Measurements from ENCODE around the gene SAG. TPM values are rescaled to one million over a fixed set of nuclear protein-coding genes. Genes with fewer than 3 reads are reported as not detected.

Gene SAG
- total and polyA plus RNA-seq, 2 of the 13 experiments (the other 11 are each of a cell fraction or from before 2014, with no cell fraction given), result not detected

- Histone ChIP-seq H2AFZ (ENCODE audit: low read length) (no peak overlapping the region), H3K36me3 (replicated peaks in 1 of 2; ENCODE audit: control insufficient read depth in 1 of 2, insufficient read depth in 2 of 2, low read length in 2 of 2) (no peaks in the 10 kb centered on the region; a peak in 2 of 5 replicates), H3K9ac (ENCODE audit: insufficient read depth, low read depth, low read length) (no peak overlapping the region), H3K4me1 (ENCODE audit: insufficient read depth, low read length) (peaks cover 41% of the 10 kb centered on the region), H4K20me1 (ENCODE audit: insufficient read depth, low read length) (0 out of 2 replicates have a peak, but pooled peaks cover 3% of the 10 kb centered on the region), H3K79me2 (ENCODE audit: insufficient read depth, low read length) (peaks cover 45% of the 10 kb centered on the region), H3K9me3 (ENCODE audit: low read length) (no peaks in the 10 kb centered on the region), H3K4me2 (ENCODE audit: low read depth, low read length) (no peak overlapping the region), H3K27ac (ENCODE audit: extremely low read length, insufficient read depth, low read length) (no peak overlapping the region), H3K4me3 (replicated peaks in 1 of 3; ENCODE audit: insufficient read depth in 1 of 3, low read depth in 2 of 3, low read length in 3 of 3) (no peak overlapping the region), H3K27me3 (ENCODE audit: control insufficient read depth in 1 of 2, insufficient read depth in 2 of 2, low read length in 2 of 2) (no peaks in the 10 kb centered on the region)
- BruUV-seq (replicated peaks), result no TSS peak
- ChIA-PET CTCF (ENCODE audit: low intra/inter-chr PET ratio, low total read pairs) (no interaction called here), POLR2A (no interaction called here)
- no peak for DNase-seq (ENCODE audit: low spot score)
- ATAC-seq, result no peak
- FAIRE-seq, result no peak
- TF ChIP-seq HDAC6 (IDR thresholded peaks at IDR 0.05; ENCODE audit: low read depth, low read length) (no peak), CBX1 (IDR thresholded peaks at IDR 0.05; ENCODE audit: low read depth) (no peak), RXRA (CRISPR knock-in tag; IDR thresholded peaks at IDR 0.05) (no peak), CHD4 (IDR thresholded peaks at IDR 0.05; ENCODE audit: borderline replicate concordance, low read length) (0 out of 2 replicates have a peak, but pooled peaks have one; percentile 32), ZNF382 (CRISPR knock-in tag; IDR thresholded peaks at IDR 0.05; ENCODE audit: borderline replicate concordance) (no peak), BORCS8-MEF2B (CRISPR knock-in tag; IDR thresholded peaks at IDR 0.05) (no peak), IRF1 (CRISPR knock-in tag; IDR thresholded peaks at IDR 0.05; ENCODE audit: low read depth) (no peak), ZNF337 (CRISPR knock-in tag; IDR thresholded peaks at IDR 0.05; ENCODE audit: borderline replicate concordance, low read depth) (no peak), CEBPG (CRISPR knock-in tag; IDR thresholded peaks at IDR 0.05) (peak; percentile 46), MIER2 (CRISPR knock-in tag; IDR thresholded peaks at IDR 0.05) (no peak), ZNF629 (CRISPR knock-in tag; conservative IDR thresholded peaks at IDR 0.05) (peak; percentile 81), ZSCAN20 (CRISPR knock-in tag; IDR thresholded peaks at IDR 0.05; ENCODE audit: borderline replicate concordance) (no peak), ZNF446 (CRISPR knock-in tag; IDR thresholded peaks at IDR 0.05) (no peak), GATAD2A (CRISPR knock-in tag; IDR thresholded peaks at IDR 0.05) (0 out of 2 replicates have a peak, but pooled peaks have one; percentile 31), CEBPB (IDR thresholded peaks at IDR 0.05; ENCODE audit: borderline replicate concordance, low read depth, low read length) (peak; percentile 64; the same call in 1 of the 2 replicates)
- in situ Hi-C loops (cut with HindIII; ENCODE audit: extremely low pct_ligation_motif_present, low pct_unique_long_range_greater_than_20kb), result no loop called here
- intact Hi-C loops (cut with micrococcal nuclease; ENCODE audit: unreplicated experiment), result no loop called here
- 94% methylated on average over 11 of the region's 11 CpGs for WGBS (ENCODE audit: low lambda C conversion rate)
Observed at GRCh38 chr2:233380995-233381637, 73.5 kb downstream of the SAG start.
